Activated naive CD4-positive, alpha-beta T cell treated with anti-CD3 and anti-CD28 coated beads, Interleukin-2, amount 50 U/mL, for 72 hours (primary cell): ENCODE data around the gene OBP2A. TPM values are rescaled to one million over a fixed set of nuclear protein-coding genes. Genes with fewer than 3 reads are reported as not detected.
"Not testable (repeated sequence)": the region's sequence is repeated elsewhere in the genome, so short reads cannot be mapped to it uniquely, and the experiment has no call there.

Experiments
- ATAC-seq, 2 donors: fragments of 150-1000 bp; cut with Tn5 transposase; 2 replicates each; pipeline ENCODE4 v1.10.0; 2021; ENCODE audit warnings: mild to moderate bottlenecking in 2 of 2, moderate library complexity in 2 of 2
- DNase-seq, 2 donors: peaks; one replicate each; pipeline ENCODE4 v3.0.0; 2021 to 2022; ENCODE audit warnings: low spot score in 2 of 2
- H3K27ac Mint-ChIP-seq, 2 donors: one replicate each; pipeline ENCODE4 v1.8.0; 2022; ENCODE audit warnings: mild to moderate bottlenecking in 2 of 2, mixed read lengths in 2 of 2
- H3K36me3 Mint-ChIP-seq, 2 donors: one replicate each; pipeline ENCODE4 v1.8.0; 2022; ENCODE audit warnings: mixed read lengths in 2 of 2
- H3K9me3 Mint-ChIP-seq, 2 donors: one replicate each; pipeline ENCODE4 v1.8.0; 2022; ENCODE audit warnings: mixed read lengths in 2 of 2
- total RNA-seq, 2 donors: library from RNA; stranded (reverse); gene quantifications; one replicate each; pipeline ENCODE4 v1.2.3, GENCODE V29; 2022

Gene OBP2A
- total RNA-seq: not detected

GRCh38 chr9:135545646-135546176 is at the start of gene OBP2A:
Gene OBP2A, plus strand, starts transcription at chr9:135546126. Its CDS starts 55 bp downstream, at chr9:135546181.
- H3K9me3 Mint-ChIP-seq, H3K27ac Mint-ChIP-seq, H3K36me3 Mint-ChIP-seq, ATAC-seq: not testable (repeated sequence)
- DNase-seq: peak in 1 of 2 donors; percentile 40

- Mint-ChIP-seq H3K27ac (no peak overlapping the region), H3K36me3 (peaks cover 6% of the 10 kb centered on the region in 2 donors), H3K9me3 (no peaks in the 10 kb centered on the region)
- no peak for DNase-seq
- ATAC-seq: no peak
Measured at GRCh38 chr9:135498381-135499126, 47.4 kb upstream of the OBP2A start.

GRCh38 chr9:135499326-135500070 is 46.4 kb upstream of the OBP2A start:
- ATAC-seq (peak; percentile 31 to 68), DNase-seq (peak; percentile 71 to 84)
- Mint-ChIP-seq H3K36me3 (peaks cover 6 to 8% of the 10 kb centered on the region in 2 donors), H3K27ac (peak overlapping the region in 1 of 2 donors; percentile 29), H3K9me3 (no peaks in the 10 kb centered on the region)

GRCh38 chr9:135500071-135500524 is 45.8 kb upstream of the OBP2A start:
- Mint-ChIP-seq H3K27ac (peak overlapping the region in 1 of 2 donors; percentile 92), H3K36me3 (peaks cover 6 to 14% of the 10 kb centered on the region in 2 donors), H3K9me3 (no peaks in the 10 kb centered on the region)
- no peak for DNase-seq
- peak in 1 of 2 donors; percentile 25 for ATAC-seq

GRCh38 chr9:135500525-135501260 is 45.2 kb upstream of the OBP2A start, which contains the start of gene MRPS2:
Gene MRPS2, plus strand, starts transcription at chr9:135500682. Its CDS starts 29 bp downstream, at chr9:135500711.
- DNase-seq (peak; percentile 86 to 91), ATAC-seq (peak; percentile 94 to 96)
- Mint-ChIP-seq H3K27ac (peak within 1 kb of the TSS; percentile 92 to 96), H3K36me3 (peaks cover 6 to 17% of the 10 kb centered on the region in 2 donors), H3K9me3 (no peaks in the 10 kb centered on the region)

GRCh38 chr9:135501261-135502167 is 44.4 kb upstream of the OBP2A start:
- peak overlapping the region; percentile 92 to 96 for H3K27ac Mint-ChIP-seq
- H3K9me3 Mint-ChIP-seq: no peaks in the 10 kb centered on the region
- H3K36me3 Mint-ChIP-seq: peaks cover 6 to 17% of the 10 kb centered on the region in 2 donors
- no peak for DNase-seq
- ATAC-seq: peak in 1 of 2 donors; percentile 79

GRCh38 chr9:135502168-135502872 is 43.6 kb upstream of the OBP2A start:
- ATAC-seq: no peak
- Mint-ChIP-seq H3K36me3 (peaks cover 6 to 17% of the 10 kb centered on the region in 2 donors), H3K9me3 (no peaks in the 10 kb centered on the region), H3K27ac (peak overlapping the region; percentile 92 to 96)
- DNase-seq: no peak

GRCh38 chr9:135502873-135503321 is 43.0 kb upstream of the OBP2A start:
- Mint-ChIP-seq H3K9me3 (peaks cover 1 to 2% of the 10 kb centered on the region in 2 donors), H3K36me3 (peaks cover 9 to 17% of the 10 kb centered on the region in 2 donors), H3K27ac (peak overlapping the region in 1 of 2 donors; percentile 92)
- ATAC-seq (no peak), DNase-seq (no peak)

GRCh38 chr9:135503371-135504261 is 42.3 kb upstream of the OBP2A start:
- DNase-seq: no peak
- H3K27ac Mint-ChIP-seq: no peak overlapping the region
- peaks cover 7% of the 10 kb centered on the region in 2 donors for H3K9me3 Mint-ChIP-seq
- peaks cover 16 to 18% of the 10 kb centered on the region in 2 donors for H3K36me3 Mint-ChIP-seq
- ATAC-seq: no peak

- Mint-ChIP-seq H3K36me3 (peaks cover 24 to 27% of the 10 kb centered on the region in 2 donors), H3K9me3 (peaks cover 16 to 17% of the 10 kb centered on the region in 2 donors)
- no peak for ATAC-seq
Measured at GRCh38 chr9:135504262-135505243, 41.4 kb upstream of the OBP2A start.

GRCh38 chr9:135505406-135506187 is 40.3 kb upstream of the OBP2A start:
- H3K27ac Mint-ChIP-seq: no peak overlapping the region
- H3K9me3 Mint-ChIP-seq: peaks cover 17% of the 10 kb centered on the region in 2 donors
- DNase-seq (no peak), ATAC-seq (no peak)
- peaks cover 24 to 28% of the 10 kb centered on the region in 2 donors for H3K36me3 Mint-ChIP-seq

More at GRCh38 chr9:135504262-135505243, 41.4 kb upstream of the OBP2A start:
- peak in 1 of 2 donors; percentile 66 for DNase-seq
- H3K27ac Mint-ChIP-seq: no peak overlapping the region

GRCh38 chr9:135506327-135507103 is 39.4 kb upstream of the OBP2A start:
- no peak overlapping the region for H3K27ac Mint-ChIP-seq
- peaks cover 17% of the 10 kb centered on the region in 2 donors for H3K9me3 Mint-ChIP-seq
- peaks cover 23 to 27% of the 10 kb centered on the region in 2 donors for H3K36me3 Mint-ChIP-seq
- DNase-seq: no peak
- no peak for ATAC-seq
